Glomerular endothelial cell (primary cell): ENCODE measurements around the gene MYO1D. TPM values are rescaled to one million over a fixed set of nuclear protein-coding genes. Genes with fewer than 3 reads are reported as not detected.
"Not testable (repeated sequence)": the region's sequence is repeated elsewhere in the genome, so short reads cannot be mapped to it uniquely, and the experiment has no call there.

Experiments used
- DNase-seq: peaks from one replicate; pipeline ENCODE4 v3.0.0-alpha.2; 2011; ENCODE audit warnings: low read depth, low spot score; ENCODE audit errors: extremely low read depth
- total RNA-seq: library from RNA; depleted of rRNA; stranded (reverse); fragments of >200 nt; gene quantifications from 2 replicates; pipeline ENCODE4 v1.2.3, GENCODE V29; 2015

The MYO1D gene
- total RNA-seq, 1 donor from 2014 or later, result 73.7 TPM

GRCh38 chr17:32482568-32483320, 394.2 kb downstream of the MYO1D start:
- no peak for DNase-seq

DNA sequence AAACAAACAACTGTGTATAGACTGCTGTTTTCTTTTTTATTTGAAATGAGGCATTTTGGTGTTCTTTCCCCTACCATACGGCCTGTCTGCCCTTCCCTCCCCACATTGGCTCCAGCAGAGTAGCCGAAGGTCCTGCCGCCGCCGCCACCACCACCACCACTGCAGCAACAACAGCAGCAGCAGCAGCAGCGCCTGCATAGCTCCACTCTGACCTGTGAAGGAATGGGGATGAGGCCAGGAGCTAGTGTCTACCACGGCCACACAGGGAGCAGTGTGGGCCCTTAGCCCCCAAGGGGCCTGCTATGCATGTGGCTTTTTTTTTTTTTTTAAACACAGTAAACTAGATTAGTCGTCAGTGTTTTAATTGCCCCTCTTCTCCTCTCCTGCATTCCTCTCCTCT, 395.7 kb downstream of the MYO1D start:
- DNase-seq, result no peak

DNA sequence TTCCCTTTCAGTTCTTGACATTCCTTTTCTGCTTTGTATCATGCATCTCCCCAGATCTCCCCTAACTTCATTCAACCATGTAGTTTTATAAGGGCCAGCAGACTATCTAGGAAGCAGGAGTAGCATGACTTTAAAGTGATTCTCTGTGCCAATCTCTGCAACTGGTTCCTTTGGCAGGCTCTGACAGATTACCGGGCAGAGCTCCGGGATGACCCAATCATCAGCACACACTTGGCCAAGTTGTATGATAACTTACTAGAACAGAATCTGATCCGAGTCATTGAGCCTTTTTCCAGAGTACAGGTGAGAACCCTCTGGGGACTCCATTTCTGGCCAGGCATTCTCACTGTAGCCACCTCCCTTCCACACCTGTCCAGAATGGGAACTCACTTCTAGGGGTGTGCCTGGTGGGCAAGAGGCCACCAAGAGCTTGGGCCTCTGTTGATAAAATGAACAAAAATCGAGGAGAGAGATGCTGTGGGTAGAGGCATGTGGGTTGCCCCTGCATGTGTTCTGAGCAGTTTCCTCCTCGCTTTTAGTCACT, 397.8 kb downstream of the MYO1D start:
- no peak for DNase-seq

DNA sequence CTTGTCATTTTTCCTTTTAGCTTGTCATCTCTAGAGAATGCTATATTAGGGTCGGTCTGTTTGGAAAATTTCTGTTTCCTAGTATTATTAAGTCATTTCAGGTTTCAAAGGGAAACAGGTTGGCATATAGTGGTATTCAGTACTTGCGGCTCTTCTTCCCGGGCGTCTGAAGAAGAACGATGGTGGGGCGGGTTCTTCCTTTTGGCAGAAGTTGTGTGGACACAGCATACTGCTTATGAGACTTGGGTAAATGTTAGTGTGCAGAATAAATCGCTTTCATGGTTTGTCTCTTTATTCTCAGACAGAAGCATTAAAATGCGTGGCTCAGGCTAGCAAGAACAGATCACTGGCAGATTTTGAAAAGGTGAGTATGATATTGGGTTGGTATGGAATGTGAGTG, 399.7 kb downstream of the MYO1D start:
- DNase-seq, result no peak

DNA sequence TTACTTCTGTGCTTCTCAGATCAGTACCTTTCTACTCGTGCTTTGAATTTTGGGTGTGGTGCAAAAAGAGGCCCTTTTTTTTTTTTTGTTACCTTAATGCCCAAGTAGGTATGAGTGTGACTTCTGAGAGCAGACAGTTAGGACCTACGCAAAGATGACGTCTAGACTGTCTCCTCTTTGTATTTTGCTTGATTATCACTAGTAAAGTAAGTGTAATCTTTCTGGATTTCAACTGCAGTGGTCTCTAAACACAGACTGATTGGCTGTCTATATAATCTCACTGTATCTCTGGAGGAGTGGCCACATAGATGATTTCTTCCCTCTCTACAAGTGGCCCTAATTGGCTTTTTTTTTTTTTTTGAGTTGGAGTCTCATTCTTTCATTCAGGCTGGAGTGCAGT, 401.7 kb downstream of the MYO1D start:
- DNase-seq, result no peak

DNA sequence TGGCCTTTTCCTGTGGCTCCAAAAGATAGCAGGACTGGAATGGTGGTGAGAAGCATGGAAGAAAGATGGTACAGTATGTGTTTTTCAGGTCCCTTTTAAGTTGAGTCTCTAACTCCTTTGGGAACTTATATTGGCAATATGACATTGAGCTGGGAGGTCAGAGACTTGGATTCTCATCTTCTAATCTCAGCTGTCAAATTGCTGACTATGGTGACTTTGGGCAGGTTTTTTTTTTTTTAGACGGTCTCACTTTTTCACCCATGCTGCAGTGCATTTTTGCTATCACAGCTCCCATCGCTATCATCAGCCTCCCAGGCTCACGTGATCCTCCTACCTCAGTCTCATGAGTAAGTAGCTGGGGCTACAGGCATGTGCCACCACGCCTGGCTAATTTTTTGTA, 405.3 kb downstream of the MYO1D start:
- DNase-seq, result no peak

GRCh38 chr17:32470405-32471167, 406.3 kb downstream of the MYO1D start:
- DNase-seq, result no peak

DNA sequence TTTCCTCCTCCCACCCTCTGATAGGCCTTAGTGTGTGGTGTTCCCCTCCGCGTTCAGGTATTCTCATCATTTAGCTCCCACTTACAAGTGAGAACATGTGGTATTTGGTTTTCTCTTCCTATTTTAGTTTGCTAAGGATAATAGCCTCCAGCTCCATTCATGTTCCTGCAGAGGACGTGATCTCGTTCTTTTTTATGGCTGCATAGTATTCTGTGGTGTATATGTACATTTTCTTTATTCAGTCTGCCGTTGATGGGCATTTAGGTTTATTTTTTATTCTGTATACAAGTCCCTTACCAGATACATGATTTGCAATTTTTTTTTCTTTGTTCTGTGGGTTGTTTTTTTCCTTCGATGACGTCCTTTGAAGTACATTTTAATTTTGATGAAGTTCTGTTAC, 409.0 kb downstream of the MYO1D start:
- no peak for DNase-seq

DNA sequence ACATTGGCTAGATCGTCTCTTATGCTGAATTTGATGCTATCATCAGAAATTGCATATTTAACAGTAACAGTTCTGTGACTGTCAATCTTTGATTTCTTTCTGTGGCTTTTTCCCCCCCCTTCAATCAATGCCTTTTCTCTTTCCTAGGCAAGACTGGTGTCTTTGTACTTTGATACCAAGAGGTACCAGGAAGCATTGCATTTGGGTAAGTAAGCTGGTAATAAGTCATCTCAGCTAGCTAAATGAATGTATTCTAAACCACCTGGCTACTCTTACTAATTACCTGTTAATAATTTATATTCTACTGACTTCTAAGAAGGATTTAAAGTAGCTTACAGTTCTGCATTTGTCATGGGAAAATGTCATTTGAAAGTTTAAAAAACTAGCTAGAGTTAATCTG, 412.6 kb downstream of the MYO1D start:
- DNase-seq, result no peak

DNA sequence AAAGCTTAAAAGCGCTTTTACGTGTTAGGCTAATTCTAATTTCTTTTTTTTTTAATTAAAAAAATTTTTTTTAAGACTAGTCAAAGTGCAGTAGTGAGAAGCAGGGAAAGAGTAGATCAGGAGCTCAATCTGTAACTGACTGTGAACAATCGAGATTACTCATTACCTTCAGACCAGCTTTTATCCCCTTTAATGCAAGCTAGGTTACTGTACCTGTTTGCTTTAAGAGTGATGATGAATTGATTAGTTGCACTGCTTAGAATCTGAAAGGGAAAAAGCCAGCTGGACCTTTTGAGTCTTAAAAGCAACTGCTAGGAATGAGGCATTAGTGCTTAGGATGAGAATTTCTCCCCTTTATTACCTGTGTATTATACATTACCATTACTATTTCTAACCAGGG, 413.6 kb downstream of the MYO1D start:
- DNase-seq, result no peak

DNA sequence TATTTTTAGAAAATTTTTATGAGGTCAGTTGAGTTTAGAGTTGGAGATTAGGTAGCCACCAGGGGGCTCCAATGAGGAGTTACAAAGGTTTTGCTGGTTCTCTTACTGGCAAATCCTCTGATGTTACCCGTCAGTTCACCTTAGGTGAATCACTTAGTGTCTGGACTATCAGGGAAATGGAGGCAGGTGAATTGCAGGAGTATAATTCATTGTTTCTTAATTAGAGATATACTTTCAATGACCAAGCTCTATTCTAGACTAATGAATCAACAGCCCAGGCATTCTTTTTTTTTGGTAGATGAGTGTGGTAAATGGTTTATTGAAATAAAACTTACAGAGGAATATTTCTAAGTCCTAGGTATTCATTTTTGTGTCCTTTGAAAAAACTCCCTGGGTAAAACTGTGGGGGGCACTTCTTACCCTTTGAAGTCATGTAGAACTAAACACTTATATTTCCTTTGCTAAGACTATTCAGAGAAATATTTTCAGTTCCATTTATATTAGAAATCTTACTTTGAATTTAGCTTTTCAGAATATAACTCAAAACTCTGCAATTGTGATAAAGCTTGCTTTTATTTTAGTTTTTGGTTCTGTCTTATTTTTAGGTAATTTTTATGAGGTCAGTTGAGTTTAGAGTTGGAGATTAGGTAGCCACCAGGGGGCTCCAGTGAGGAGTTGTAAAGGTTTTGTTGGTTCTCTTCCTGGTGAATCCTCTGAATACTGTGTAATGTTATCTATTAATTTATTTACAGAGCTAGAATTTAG, 414.9 kb downstream of the MYO1D start:
- no peak for DNase-seq

- DNase-seq, result no peak
These were observed 415.4 kb downstream of the MYO1D start for GRCh38 chr17:32461498-32461852.

GRCh38 chr17:32460054-32460453, 416.9 kb downstream of the MYO1D start:
- no peak for DNase-seq

- DNase-seq, result no peak
These were observed 418.6 kb downstream of the MYO1D start for GRCh38 chr17:32458371-32458770.

- no peak for DNase-seq
These were observed 423.6 kb downstream of the MYO1D start for GRCh38 chr17:32453370-32453769.

DNA sequence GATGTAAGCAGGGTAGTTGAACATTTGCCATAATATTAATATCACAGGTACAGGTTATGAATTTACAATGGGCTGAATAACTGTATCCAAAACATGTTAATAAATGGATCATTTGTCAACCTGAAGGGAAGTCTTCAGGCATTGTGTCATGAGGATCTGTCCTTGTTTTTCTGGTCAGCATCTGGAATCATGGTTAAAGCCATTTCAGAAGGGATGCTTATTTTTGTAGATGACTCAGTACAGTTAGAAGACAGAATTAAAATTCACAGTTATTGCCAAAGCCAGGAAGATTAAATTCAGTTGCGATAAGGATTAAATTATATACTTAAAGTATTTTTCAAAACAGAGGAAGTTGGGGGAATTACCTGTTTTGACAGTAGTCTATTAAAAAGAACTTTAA, 424.6 kb downstream of the MYO1D start:
- DNase-seq, result no peak

GRCh38 chr17:32451879-32452278, 425.0 kb downstream of the MYO1D start:
- DNase-seq, result no peak

DNA sequence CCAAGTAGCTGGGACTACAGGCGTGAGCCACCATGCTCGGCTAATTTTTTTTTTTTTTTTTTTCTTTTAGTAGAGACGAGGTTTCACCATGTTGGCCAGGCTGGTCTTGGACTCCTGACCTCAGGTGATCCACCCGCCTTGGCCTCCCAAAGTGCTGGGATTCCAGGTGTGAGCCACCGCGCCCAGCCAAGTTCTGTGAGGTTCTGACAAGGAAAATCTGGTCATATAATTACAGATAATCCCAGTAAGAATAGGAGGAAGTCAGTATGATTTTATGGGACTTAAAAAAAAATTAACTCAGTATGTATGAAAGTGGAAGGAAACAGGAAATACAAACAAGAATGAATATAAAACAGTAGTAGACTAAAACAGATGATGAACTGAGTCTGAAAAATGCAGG, 426.5 kb downstream of the MYO1D start:
- DNase-seq, result not testable (repeated sequence)

- DNase-seq, result no peak
These were observed 427.0 kb downstream of the MYO1D start for GRCh38 chr17:32449963-32450362.

DNA sequence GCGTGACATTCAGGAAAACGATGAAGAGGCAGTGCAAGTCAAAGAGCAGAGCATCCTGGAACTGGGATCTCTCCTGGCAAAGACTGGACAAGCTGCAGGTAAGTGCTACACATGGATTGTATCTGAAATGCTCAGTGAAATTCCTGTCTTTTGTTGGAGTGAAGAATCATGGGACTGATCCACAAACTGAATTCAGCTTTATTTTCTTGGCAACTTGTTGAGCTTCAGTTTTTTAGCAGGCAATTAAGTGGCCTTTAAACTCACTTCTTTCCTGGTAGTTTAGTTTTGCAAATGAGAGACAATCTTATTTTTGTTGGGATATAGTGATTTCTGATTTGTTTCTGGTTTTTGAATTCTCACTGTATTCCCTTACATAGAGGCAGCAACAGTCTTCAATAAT, 430.0 kb downstream of the MYO1D start:
- no peak for DNase-seq

DNA sequence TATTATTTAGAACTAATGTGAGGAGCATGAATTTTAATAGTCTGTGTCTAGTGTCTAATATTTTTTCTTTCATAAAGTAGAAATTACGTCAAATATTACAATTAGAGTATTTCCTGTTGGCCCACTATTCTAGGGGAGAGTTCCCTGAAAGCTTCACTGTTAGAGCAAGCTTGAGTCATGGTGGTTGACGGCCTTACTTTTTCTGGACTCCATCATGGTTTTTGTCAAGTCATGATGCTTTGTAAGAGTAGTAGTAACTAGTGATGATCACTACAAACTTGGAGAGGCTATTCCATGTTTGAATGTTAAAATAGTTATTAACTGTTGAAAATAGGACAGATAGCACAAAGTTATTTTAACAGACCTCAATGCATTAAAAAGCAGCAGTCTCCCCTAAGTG, 431.0 kb downstream of the MYO1D start:
- no peak for DNase-seq
